HUES64 (cell line): ENCODE data around the gene PRAC1.

Experiments used
- H3K27ac ChIP-seq: 2 replicates; pipeline ENCODE4 v1.7.0; 2013; ENCODE audit warnings: low read depth, low read length, inconsistent platforms
- H3K27me3 ChIP-seq: 2 replicates; pipeline ENCODE4 v1.6.1; 2013; ENCODE audit warnings: mild to moderate bottlenecking, low read length; ENCODE audit not compliant: insufficient read depth
- H3K36me3 ChIP-seq: 2 replicates; pipeline ENCODE4 v1.6.1; 2013; ENCODE audit warnings: mild to moderate bottlenecking, low read length; ENCODE audit not compliant: insufficient read depth
- H3K4me1 ChIP-seq: 2 replicates; pipeline ENCODE4 v1.6.1; 2013; ENCODE audit warnings: mild to moderate bottlenecking, low read length, moderate library complexity; ENCODE audit not compliant: insufficient read depth
- H3K4me3 ChIP-seq: 2 replicates; pipeline ENCODE4 v1.5.1; 2013; ENCODE audit warnings: mild to moderate bottlenecking, low read length, moderate library complexity
- H3K9ac ChIP-seq: 2 replicates; pipeline ENCODE4 v1.6.1; 2013; ENCODE audit warnings: mild to moderate bottlenecking, low read depth, low read length
- H3K9me3 ChIP-seq: 2 replicates; pipeline ENCODE4 v1.6.1; 2013; ENCODE audit warnings: low read depth, low read length; ENCODE audit not compliant: insufficient read depth
- WGBS: fragments of 150-250, 120-280 bp; methylation state at CpG from one replicate; pipeline ENCODE4 v1.1.7; 2013; ENCODE audit warnings: missing lambda C conversion rate; 5-methylcytosine and 5-hydroxymethylcytosine counted together

The PRAC1 gene

DNA sequence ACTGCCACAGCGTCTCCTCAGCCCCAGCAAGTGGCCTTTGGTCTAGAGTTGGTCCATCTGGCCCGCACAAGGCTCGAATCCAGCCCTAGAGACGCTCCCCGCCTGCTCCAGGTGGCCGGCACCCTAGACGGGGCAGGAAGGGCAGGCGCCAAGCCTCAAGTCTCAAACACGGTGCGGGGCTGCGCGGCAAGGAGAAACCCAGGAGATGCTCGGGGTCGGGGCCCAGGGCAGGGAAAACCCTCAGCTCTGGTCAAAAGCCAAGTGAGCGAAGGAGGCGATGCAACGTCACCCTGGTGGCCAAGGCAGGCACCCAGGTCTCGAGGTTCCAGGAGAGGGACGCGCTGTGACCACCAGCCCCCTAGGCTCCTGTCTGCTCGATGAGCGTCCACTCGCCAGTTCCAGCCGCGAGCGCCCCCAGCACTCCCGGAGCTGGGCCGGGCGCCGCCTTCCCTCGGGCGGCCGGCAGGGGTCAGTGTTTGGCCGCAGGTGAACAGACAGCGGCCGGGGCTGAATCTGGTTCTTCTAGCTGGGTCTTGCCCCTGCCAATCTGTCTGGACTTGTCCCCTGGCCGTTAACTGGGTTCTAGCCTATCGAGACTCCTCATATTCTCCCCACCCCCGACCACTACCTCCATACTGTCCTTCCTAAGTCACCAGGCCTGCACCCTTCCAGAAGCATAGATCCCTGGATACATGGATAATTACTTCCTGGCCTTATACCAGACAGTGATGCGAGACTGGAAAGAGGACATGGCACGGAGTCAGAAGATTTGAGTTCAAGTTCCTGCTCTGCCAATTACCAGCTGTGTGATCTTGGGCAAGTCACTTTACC lies 44.0 kb downstream of the PRAC1 start:
- Histone ChIP-seq H3K27me3 (peaks cover 78% of the 10 kb centered on the region), H3K27ac (no peak overlapping the region), H3K36me3 (no peaks in the 10 kb centered on the region), H3K4me1 (no peaks in the 10 kb centered on the region), H3K4me3 (peak overlapping the region; percentile 48), H3K9ac (no peak overlapping the region), H3K9me3 (no peaks in the 10 kb centered on the region)
- WGBS: 10% methylated on average over 41 of the region's 41 CpGs

GRCh38 chr17:48676963-48677558 lies 45.3 kb downstream of the PRAC1 start:
- no peaks in the 10 kb centered on the region for H3K9me3 ChIP-seq
- WGBS: 87% methylated on average over 6 of the region's 6 CpGs
- H3K36me3 ChIP-seq: no peaks in the 10 kb centered on the region
- no peak overlapping the region for H3K9ac ChIP-seq
- peaks cover 80% of the 10 kb centered on the region for H3K27me3 ChIP-seq
- H3K4me3 ChIP-seq: no peak overlapping the region
- no peak overlapping the region for H3K27ac ChIP-seq
- peaks cover 2% of the 10 kb centered on the region; the same call in 1 of the 2 replicates for H3K4me1 ChIP-seq

GRCh38 chr17:48672340-48672739 lies 50.0 kb downstream of the PRAC1 start:
- H3K9ac ChIP-seq: no peak overlapping the region
- peaks cover 5% of the 10 kb centered on the region; the same call in 1 of the 2 replicates for H3K4me1 ChIP-seq
- H3K9me3 ChIP-seq: no peaks in the 10 kb centered on the region
- WGBS: 62% methylated on average over 2 of the region's 2 CpGs
- H3K27ac ChIP-seq: no peak overlapping the region
- H3K4me3 ChIP-seq: no peak overlapping the region
- peaks cover 78% of the 10 kb centered on the region for H3K27me3 ChIP-seq
- H3K36me3 ChIP-seq: no peaks in the 10 kb centered on the region
